A549 treated with AZD2906 at 1 μM for 4 hours (cell line): ENCODE data around the gene SH3BP4. TPM values are rescaled to one million over a fixed set of nuclear protein-coding genes. Genes with fewer than 3 reads are reported as not detected.

Experiments used
- total RNA-seq: library from RNA; stranded (reverse); fragments of 200-300 nt; extraction: Qiagen RNA extraction; gene quantifications from 5 replicates; pipeline ENCODE4 v1.2.3, GENCODE V29; 2022

Gene SH3BP4, protein sequence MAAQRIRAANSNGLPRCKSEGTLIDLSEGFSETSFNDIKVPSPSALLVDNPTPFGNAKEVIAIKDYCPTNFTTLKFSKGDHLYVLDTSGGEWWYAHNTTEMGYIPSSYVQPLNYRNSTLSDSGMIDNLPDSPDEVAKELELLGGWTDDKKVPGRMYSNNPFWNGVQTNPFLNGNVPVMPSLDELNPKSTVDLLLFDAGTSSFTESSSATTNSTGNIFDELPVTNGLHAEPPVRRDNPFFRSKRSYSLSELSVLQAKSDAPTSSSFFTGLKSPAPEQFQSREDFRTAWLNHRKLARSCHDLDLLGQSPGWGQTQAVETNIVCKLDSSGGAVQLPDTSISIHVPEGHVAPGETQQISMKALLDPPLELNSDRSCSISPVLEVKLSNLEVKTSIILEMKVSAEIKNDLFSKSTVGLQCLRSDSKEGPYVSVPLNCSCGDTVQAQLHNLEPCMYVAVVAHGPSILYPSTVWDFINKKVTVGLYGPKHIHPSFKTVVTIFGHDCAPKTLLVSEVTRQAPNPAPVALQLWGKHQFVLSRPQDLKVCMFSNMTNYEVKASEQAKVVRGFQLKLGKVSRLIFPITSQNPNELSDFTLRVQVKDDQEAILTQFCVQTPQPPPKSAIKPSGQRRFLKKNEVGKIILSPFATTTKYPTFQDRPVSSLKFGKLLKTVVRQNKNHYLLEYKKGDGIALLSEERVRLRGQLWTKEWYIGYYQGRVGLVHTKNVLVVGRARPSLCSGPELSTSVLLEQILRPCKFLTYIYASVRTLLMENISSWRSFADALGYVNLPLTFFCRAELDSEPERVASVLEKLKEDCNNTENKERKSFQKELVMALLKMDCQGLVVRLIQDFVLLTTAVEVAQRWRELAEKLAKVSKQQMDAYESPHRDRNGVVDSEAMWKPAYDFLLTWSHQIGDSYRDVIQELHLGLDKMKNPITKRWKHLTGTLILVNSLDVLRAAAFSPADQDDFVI
- 37.0 to 39.5 TPM (median 38.9 TPM) in 5 replicates for total RNA-seq

DNA sequence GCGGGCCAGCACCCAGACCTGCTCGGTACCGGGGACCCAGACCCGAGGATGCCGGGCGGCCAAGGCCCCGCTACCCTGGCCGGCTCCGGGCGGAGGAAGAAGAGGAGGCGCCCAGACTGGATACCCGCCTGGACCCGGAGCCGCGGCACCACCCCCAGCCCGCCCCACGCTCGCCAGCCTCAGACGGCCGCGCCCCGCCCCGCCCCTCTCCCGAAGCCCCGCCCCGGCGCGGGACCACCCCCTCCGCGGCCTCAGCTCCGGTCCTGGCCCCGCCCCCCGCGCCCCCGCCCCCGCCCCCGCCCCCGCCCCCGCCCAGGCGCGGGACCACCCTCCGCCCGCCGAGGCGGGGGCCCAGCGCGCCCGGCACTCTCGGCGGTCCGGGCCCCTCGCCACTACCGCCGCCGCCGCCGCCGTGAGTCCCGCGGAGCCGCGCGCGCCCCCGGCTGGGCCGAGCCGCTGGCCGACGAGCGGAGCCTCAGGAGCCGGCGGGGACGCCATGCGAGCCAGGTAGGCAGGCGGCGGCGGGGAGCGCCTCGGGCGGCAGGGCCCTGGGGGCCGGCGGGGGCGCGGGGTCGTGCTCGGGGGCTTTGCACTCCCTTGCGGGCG lies at the start of gene SH3BP4:
TSS of gene SH3BP4 (plus strand) at position 354 of the 606 bp plus-strand sequence. CDS start 82,986 bp downstream, outside the sequence.

